Stimulated activated CD8-positive, alpha-beta memory T cell treated with anti-CD3 and anti-CD28 coated beads, Interleukin-4, amount 100 ng/mL, for 24 hours (primary cell): ENCODE results near the gene ATP6V1C2.
"Not testable (repeated sequence)": the region's sequence is repeated elsewhere in the genome, so short reads cannot be mapped to it uniquely, and the experiment has no call there.

ENCODE experiments used
- DNase-seq: peaks from one replicate; pipeline ENCODE4 v3.0.0-alpha.2; 2020; ENCODE audit warnings: low read depth

The ATP6V1C2 gene

GRCh38 chr2:10768063-10768507 lies 46.7 kb downstream of the ATP6V1C2 start:
- no peak for DNase-seq

- DNase-seq, result no peak
These were observed 49.7 kb downstream of the ATP6V1C2 start for GRCh38 chr2:10770956-10771750.

GRCh38 chr2:10771786-10772185 lies 50.4 kb downstream of the ATP6V1C2 start:
- DNase-seq, result no peak

- no peak for DNase-seq
These were observed 50.9 kb downstream of the ATP6V1C2 start for GRCh38 chr2:10772201-10772867.

GRCh38 chr2:10772868-10773215 lies 51.4 kb downstream of the ATP6V1C2 start:
- DNase-seq, result no peak

- DNase-seq, result no peak
These were observed 52.5 kb downstream of the ATP6V1C2 start for GRCh38 chr2:10773821-10774341.

GRCh38 chr2:10774394-10774793 lies 53.0 kb downstream of the ATP6V1C2 start:
- no peak for DNase-seq

- no peak for DNase-seq
These were observed 53.8 kb downstream of the ATP6V1C2 start for GRCh38 chr2:10775021-10775780.

GRCh38 chr2:10775831-10776230 lies 54.4 kb downstream of the ATP6V1C2 start:
- no peak for DNase-seq

GRCh38 chr2:10776231-10776977 lies 55.0 kb downstream of the ATP6V1C2 start:
- DNase-seq, result no peak

- DNase-seq, result no peak
These were observed 55.8 kb downstream of the ATP6V1C2 start for GRCh38 chr2:10777111-10777841.

GRCh38 chr2:10777842-10778723 lies 56.7 kb downstream of the ATP6V1C2 start:
- no peak for DNase-seq

GRCh38 chr2:10778724-10779115 lies 57.3 kb downstream of the ATP6V1C2 start:
- DNase-seq, result no peak

GRCh38 chr2:10779776-10780490 lies 58.5 kb downstream of the ATP6V1C2 start:
- no peak for DNase-seq

GRCh38 chr2:10780491-10780820 lies 59.0 kb downstream of the ATP6V1C2 start:
- no peak for DNase-seq

GRCh38 chr2:10780821-10781220 lies 59.4 kb downstream of the ATP6V1C2 start:
- not testable (repeated sequence) for DNase-seq

GRCh38 chr2:10781746-10782145 lies 60.3 kb downstream of the ATP6V1C2 start:
- DNase-seq, result no peak

GRCh38 chr2:10783421-10783820 lies 62.0 kb downstream of the ATP6V1C2 start:
- DNase-seq, result no peak

- no peak for DNase-seq
These were observed 63.3 kb downstream of the ATP6V1C2 start for GRCh38 chr2:10784719-10785118.

GRCh38 chr2:10785260-10785659 lies 63.8 kb downstream of the ATP6V1C2 start:
- no peak for DNase-seq
